NCI-H1048 (cell line): ENCODE measurements around the gene KDM4D.
A peak's percentile ranks its signal among the peaks of the same experiment; 100 is the strongest.
"Not testable (repeated sequence)": the region's sequence is repeated elsewhere in the genome, so short reads cannot be mapped to it uniquely, and the experiment has no call there.

Experiments used
- DNase-seq: peaks from one replicate; lab custom pipeline; 2025; lab: John Stamatoyannopoulos, UW

The KDM4D gene

GRCh38 chr11:94973099-94973968 is at the start of gene KDM4D, which contains the start of gene CWC15:
TSS of gene KDM4D (plus strand) at chr11:94973709. CDS start at chr11:94997373, 23,664 bp downstream.
TSS of gene CWC15 (minus strand) at chr11:94973556. CDS start at chr11:94972185, 1,371 bp downstream.
- DNase-seq: peak; percentile 90

DNA sequence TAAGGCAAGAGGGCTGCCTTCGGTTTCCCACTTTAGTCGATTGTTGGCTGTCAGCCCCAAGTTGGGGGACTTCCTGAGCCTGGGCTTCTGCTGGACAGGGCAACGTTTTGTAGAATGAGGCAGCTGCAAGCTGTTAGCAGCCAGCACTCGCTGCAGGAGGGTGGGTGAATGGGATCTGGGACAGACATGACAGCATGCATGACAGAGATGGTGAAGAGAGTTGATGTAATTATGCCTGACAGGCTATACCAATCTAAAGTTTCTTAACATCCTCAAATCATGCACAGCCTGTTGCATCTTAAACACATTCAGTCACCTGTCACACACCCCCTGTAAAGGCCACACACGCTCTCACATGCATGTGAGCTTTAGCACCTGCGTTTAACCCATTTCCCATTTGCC is 49.3 kb upstream of the KDM4D start:
- no peak for DNase-seq

DNA sequence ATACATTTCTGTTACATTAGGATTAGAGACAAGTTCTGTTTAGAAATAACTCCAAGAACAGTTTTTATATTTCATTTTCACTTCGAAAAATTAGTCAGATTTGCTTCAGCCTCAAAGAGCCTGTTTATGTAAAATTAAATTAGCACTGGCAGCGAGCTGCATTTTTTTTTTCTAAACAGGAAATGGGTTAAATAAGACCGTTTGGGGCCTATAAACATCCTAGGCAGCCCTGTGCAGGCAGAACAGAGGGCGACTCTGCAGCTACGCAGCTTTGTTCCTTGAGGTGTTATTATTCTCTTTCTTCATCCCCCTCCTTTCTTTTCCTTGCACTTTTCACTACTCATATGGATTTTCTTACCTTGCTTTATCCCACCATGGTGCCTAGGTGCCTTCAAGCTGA is 48.9 kb upstream of the KDM4D start:
- no peak for DNase-seq

GRCh38 chr11:94925422-94926270 is 47.9 kb upstream of the KDM4D start:
- no peak for DNase-seq

DNA sequence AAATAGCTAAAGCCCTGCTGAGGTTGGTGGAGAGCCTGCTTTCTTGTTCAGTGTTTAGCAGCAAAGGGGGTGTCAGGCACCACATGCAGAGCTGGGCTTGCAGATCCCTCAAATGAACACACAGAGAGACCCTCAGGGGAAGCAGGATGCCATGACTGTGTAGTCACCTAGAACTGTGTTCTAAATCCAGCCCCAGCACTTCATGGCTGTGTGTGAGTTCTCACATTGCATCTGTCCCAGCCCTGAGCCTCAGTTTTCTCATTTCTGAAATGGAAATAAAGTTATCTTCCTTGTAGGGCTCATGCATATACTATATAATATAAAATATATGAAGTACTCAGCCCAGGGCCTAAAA is 47.3 kb upstream of the KDM4D start:
- DNase-seq: no peak

- DNase-seq: no peak
These were observed 46.7 kb upstream of the KDM4D start for GRCh38 chr11:94926698-94927237.

- DNase-seq: no peak
These were observed 45.2 kb upstream of the KDM4D start for GRCh38 chr11:94928117-94928990.

DNA sequence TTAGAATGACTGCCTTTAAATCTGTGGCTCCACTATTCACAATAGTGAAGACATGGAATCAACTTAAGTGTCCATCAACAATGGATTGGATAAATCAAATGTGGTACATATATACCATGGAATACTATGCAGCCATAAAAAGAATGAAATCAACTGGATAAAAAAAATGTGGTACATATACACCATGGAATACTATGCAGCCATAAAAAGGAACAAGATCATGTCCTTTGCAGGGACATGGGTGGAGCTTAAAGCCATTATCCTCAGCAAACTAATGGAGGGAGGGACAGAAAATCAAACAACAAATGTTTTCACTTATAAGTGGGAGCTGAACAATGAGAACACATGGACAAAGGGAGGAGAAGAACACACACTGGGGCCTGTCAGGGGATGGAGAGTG is 41.4 kb upstream of the KDM4D start:
- not testable (repeated sequence) for DNase-seq

DNA sequence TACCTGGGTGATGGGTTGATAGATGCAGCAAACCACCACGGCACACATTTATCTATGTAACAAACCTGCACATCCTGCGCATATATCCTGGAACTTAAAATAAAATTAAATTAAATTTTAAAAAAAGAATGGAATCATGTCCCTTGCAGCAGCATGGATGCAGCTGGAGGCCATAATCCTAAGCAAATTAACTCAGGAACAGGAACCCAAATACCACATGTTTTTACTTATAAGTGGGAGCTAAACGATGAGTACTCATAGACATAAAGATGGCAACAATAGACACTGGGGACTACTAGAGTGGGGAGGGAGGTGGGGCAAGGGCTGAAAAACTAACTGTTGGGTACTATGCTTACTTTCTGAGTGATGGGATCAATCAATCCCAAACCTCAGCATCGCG is 41.0 kb upstream of the KDM4D start:
- no peak for DNase-seq

GRCh38 chr11:94933223-94934130 is 40.0 kb upstream of the KDM4D start:
- no peak for DNase-seq

DNA sequence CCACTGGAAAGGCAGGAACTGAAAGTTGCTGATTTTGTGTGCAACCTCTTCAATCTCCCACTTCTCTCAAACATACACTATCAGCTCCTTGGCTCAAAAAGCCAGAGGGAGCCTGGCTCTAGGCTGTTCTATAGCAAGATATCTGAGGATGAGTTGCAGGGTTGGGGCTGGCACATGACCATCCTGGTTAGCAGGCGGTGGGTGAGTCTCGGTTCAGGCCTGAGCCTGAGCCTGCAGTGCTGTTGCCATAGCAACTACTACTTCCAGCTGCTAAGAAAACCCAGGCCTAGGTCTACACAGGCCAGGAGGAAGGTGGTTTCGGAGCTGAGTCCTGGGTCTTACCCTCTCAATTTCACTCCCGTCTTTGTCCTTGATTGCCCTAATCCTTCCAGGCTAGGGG is 39.1 kb upstream of the KDM4D start:
- no peak for DNase-seq

- DNase-seq: no peak
These were observed 38.7 kb upstream of the KDM4D start for GRCh38 chr11:94934846-94935245.

DNA sequence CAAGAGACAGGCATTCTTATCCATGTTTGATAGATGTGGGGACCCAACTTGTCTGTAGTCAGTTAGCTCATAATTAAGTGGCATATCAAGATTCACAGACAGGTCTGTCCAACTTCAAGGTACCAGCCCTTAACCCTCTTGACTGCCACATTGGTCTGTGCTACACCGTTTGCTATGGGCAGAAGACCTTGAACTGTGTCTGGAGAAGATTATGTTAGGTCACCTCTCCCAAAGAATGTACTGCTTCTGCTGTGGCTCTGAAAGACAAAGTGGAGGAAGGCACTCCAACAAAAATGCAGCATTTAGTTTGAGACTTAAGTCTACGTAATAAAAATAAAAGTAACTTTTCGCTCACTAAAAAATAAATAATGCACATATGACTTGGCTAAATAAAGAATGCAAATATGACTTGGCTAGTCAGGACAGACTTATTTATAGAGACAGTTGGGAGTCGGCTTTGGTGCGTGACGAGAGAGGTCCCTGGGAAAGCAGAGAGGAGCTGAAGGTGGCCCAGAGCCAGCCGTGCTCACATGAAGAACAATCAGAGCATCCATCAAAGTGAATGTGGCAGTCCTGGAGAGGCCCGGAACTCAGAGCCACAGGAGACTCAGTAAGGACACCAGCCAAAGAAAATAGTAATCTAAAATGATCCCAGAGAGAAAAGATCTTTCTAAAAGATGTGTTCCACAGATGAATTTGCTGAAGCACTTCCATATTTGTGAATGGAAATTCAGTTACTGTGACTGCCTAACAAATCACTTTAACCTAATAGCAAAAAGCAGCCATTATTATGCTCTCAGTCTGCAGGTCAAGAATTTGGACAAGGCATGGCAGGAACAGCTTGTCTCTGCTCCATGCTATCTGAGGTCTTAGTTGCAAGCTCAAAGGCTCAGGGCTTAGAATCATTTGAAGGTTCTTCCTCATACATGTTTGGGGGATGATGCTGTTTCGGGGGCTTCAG is 35.1 kb upstream of the KDM4D start:
- DNase-seq: no peak

DNA sequence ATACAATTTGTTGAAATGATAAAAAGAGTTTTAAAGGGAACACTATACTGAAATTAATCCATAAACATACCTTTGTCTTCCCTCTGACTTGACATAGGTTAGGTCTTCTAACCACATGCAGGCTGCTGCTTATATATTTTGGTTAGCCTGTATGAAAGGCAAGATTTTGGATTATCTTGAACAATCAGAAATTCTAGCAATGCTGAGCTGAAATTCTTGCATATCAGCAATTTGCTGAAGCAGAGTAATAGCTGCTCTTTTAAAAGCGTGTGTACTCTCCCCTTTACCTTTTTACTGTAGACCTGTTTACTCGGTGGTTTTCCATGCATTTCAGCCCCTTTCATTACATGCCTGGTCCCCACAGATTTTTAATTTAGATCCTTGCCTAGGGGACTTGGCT is 34.2 kb upstream of the KDM4D start:
- DNase-seq: no peak

- no peak for DNase-seq
These were observed 32.4 kb upstream of the KDM4D start for GRCh38 chr11:94941131-94941530.

DNA sequence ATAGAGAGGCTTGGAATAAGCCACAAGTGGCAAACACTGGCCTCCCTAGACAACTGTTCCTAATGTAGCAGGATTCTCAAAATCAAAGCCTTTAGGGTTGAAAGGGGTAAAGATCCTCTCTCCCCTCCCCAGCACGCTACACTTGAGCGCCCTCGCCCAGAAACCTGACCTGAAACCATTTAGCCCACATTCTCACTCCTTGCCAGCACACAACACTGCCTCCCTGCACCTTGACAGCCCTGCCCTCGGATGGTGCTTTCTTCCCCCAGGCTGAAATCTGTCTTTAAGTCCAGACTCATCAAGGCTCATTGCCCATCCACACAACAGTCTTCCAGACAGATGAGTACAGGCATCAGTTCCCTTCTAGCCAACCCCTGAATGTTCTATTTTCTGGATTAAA is 26.7 kb upstream of the KDM4D start:
- DNase-seq: no peak

DNA sequence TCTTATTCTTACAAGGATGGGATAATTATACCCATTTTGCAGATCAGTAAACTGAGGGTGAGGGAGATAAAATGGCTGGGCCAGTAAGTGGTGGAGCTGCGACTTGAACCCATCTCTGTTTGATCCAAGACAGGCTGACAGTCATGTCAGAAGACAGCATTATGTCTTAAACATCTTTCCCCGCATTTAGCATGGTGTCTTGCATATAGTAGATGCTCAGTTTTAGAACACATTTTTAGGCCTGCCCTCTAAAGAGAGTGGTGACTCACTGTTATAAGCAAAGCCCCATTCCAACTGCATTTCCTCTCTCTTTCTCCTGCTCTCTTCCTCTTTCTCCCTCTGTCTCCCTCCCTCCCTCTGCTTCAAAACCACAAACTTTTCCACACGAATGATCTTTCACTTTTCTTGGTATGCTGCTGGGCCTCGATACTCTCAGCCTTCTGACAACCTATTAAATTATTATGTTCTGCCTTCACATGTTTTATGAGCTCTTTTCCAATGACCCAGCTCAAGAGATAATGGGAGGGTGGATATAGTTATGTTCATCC is 25.4 kb upstream of the KDM4D start:
- no peak for DNase-seq

DNA sequence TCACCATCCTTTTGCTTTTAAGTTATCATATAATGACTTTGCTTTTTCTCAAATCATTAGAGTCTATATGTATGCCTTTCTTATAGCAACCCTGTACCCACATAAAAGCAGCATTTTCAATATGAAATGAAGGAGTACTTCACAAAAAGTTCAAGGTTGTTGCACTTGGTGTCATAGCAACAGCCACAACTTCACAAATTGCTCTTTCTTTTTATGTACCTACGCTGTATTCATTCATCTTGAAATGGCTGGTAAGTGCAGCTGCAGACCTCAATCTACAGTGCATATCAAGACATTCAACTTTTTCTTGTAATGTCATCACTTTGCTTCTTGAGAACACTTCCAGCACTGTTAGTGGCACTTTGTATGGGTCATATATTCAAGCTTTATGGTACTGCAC is 18.8 kb upstream of the KDM4D start:
- no peak for DNase-seq

- DNase-seq: no peak
These were observed 16.5 kb upstream of the KDM4D start for GRCh38 chr11:94956963-94957362.
